Kidney tubule cell (primary cell): Measurements from ENCODE around the gene UNC45A.
"Not testable (repeated sequence)": the region's sequence is repeated elsewhere in the genome, so short reads cannot be mapped to it uniquely, and the experiment has no call there.

Experiments used
- DNase-seq: peaks from one replicate; pipeline ENCODE4 v3.0.0-alpha.2; 2018; ENCODE audit warnings: low spot score

The UNC45A gene

GRCh38 chr15:90918034-90918788 lies 16.9 kb upstream of the UNC45A start:
- no peak for DNase-seq

DNA sequence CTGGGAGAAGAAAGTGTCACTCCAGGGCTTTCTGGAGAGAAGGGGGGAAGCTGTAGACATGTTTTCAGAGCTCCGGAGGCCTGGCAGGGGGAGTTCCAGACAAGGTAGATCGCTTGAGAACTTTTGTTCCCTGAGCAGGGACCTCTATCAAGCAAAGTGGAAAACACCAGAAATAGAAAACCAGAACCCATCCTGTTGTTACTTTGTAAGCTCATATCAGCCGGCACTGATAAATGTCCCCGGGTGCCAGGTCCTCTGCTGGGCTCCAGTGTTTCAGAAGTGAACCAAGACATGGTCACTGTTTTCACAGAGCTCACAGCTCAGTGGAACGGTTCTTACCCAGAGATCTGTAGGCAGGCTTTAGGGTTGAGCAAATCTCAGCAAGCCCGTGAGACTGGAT lies 16.2 kb upstream of the UNC45A start:
- no peak for DNase-seq

- no peak for DNase-seq
These were observed 13.2 kb upstream of the UNC45A start for GRCh38 chr15:90921887-90922286.

DNA sequence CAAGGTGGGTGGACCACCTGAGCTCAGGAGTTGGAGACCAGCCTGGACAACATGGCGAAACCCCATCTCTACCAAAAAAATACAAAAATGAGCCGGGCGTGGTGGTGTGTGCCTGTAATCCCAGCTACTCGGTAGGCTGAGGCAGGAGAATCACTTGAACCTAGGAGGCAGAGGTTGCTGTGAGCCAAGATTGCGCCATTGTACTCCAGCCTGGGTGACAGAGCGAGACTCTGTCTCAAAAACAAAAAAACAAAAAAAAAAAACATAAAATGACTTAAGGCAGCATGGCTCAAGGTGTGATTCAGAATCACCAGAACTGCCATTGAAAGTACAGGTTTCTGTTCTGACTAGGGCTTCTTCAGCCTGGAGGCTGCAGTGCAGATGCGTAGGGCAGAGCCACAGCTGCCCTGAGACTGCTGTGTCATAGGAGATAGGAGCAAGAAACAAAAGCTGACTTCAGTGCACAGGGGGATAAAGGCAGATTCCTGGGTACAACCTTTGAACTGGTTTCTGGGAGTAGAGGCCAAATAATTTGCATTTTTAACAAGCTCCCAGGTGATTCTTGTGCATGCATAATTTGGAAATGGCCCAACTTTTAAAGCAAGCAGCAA lies 12.3 kb upstream of the UNC45A start:
- DNase-seq: not testable (repeated sequence)

DNA sequence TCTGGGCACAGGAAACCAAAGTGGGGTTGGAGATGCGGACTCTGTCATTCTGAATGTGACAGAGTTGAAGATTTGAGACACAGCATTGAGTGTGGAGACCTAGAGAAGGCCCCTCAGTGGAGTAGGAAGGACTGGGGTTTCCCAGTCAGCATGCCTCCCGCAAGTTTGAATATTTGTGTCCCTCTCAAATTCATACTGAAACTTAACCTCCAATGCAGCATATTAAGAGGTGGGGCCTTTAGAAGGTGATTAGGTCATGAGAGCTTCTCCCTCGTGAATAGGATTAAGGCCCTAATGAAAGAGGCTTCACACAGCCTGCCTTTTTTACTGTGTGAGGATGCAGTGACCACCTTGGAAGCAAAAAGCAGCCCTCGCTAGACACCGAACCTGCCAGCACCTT lies 10.7 kb upstream of the UNC45A start:
- no peak for DNase-seq

DNA sequence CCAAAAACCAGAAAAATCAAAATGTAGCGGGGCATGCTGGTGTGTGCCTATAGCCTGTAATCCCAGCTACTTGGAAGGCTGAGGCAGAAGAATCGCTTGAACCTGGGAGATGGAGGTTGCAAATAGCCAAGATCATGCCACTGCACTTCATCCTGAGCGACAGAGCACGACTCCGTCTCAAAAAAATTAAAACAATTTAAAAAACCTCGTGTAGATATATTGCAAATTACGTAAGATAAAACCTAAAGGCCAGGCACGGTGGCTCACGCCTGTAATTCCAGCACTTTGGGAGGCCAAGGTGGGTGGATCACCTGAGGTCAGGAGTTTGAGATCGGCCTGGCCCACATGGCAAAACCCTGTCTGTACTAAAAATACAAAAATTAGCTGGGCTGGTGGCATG lies 8.3 kb upstream of the UNC45A start:
- not testable (repeated sequence) for DNase-seq

GRCh38 chr15:90928106-90928505 lies 7.0 kb upstream of the UNC45A start:
- DNase-seq: not testable (repeated sequence)

GRCh38 chr15:90929246-90930019 lies 5.7 kb upstream of the UNC45A start:
- no peak for DNase-seq

DNA sequence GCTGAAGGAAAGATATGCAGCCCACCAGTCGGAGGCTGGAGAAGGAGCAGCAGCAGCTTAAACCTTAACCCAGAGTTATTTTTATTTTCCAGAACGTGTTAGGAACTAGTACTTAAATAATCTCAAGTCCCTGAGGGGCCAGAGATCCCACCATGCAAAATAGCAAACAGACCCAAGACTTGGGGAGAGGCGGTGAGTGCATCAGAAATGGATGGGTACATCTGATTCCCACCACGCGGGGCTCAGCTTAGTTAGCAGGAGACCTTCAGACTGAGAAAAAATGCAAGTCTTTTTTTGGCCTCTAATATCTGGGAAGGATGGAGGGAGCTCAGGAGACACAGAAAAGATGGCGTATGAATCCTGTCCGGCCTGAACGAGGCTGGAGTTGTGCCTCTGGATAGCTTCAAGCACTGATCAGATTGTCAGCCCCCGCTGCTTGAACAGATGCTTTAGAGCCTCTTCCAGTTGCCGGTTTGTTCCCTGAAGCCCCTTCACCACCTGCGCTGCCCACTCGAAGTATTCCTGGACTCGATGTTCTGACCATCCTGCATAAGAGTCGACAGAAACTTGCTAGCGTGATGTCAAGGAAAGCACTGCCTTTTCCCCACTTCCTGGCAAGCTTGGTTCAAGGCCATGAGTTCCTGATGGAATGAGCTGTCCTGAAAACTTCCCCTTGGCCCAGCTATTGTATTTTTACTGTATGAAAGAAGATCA lies 4.1 kb upstream of the UNC45A start:
- no peak for DNase-seq

DNA sequence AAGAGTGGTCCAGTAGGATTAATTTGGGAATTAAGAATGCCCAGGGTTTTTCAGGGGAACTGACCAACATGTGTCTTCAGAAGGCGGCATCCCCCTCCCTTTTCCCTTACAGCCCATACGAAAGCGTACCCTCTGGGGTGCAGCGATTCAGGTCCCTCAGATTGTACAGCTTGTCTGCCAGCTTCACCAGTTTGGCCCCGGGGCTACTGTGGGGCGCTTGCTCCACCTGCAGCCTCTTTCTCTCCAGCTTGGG lies 3.6 kb upstream of the UNC45A start:
- no peak for DNase-seq

DNA sequence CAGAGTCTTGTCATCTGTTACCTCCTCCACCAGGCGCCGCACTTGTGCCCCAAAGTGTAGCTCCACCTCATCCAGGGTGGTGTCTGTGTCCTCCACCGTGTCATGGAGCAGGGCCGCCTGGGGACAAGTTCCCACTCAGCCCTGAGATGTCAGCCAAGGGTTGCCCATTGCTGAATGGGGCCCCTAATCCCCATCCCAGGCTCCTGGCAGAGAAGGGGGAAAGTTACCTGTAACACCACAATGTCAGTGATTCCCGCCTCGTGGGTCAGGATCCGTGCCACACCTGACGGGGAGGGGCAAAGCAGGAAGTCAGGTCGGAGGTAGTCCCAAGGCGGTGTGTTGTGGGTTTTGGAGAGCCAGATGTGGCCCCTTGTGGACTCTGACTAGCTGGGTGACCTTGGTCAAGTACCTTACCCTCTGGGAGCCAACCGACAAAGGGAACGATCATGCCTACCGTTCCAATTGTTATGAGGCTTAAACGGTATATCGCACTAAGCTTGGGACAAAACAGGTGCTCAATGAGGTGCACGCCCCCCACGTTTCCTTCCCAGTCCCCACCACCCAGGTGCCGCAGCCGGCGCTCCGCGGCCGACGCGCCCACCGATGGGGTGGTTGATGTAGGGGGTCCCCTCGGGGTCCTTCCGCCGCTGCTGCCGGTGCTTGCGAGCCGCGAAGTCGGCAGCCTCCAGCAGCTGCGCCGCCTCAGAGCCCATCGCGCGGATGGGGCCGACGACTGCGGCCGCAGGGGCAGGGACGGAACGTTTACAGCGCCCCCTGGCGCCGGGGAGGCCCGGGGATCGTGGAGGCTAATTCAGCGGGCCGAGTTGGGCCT lies 3.0 kb upstream of the UNC45A start, which contains the start of gene HDDC3:
Gene HDDC3, minus strand, starts transcription at position 722 of the 832 bp plus-strand sequence. Its CDS starts 9 bp downstream, at position 713.
- peak; percentile 88 for DNase-seq

DNA sequence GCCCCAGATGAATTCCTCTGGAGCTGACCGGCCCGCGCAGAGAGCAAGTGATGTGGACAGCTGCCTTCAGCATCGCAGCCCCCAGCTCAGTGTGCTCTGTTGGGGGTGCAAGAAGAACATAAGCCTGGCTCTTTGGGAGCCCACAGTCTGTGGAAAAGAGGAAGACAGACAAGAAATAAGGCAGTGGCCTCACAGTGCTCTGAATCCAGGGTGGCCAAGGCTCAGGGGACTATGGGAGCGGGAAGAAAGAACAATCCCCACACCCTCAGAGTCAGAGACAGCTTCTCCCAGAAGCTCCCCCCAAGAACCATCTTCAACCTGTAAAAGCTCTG lies 2.5 kb upstream of the UNC45A start:
- DNase-seq: no peak

DNA sequence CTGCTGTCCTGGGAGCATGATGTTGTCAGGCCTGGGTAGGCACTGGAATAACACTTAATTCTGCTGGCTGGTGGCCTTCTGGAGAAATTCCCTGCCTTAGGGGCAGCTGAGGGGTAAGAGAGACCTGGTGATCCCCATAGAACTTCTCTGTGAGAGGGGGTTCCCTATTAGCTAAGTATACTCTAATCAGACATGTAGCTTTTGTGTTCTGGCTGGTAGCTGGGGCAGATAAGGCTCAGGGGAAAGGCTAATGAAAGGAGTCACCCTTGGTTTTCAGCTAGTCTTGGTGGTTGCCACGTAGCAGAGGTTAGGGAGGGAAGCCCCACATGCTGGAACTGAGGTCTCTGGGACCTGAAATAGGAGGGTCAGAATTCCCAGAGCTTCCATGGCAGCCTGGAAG lies 1.8 kb upstream of the UNC45A start:
- DNase-seq: no peak

DNA sequence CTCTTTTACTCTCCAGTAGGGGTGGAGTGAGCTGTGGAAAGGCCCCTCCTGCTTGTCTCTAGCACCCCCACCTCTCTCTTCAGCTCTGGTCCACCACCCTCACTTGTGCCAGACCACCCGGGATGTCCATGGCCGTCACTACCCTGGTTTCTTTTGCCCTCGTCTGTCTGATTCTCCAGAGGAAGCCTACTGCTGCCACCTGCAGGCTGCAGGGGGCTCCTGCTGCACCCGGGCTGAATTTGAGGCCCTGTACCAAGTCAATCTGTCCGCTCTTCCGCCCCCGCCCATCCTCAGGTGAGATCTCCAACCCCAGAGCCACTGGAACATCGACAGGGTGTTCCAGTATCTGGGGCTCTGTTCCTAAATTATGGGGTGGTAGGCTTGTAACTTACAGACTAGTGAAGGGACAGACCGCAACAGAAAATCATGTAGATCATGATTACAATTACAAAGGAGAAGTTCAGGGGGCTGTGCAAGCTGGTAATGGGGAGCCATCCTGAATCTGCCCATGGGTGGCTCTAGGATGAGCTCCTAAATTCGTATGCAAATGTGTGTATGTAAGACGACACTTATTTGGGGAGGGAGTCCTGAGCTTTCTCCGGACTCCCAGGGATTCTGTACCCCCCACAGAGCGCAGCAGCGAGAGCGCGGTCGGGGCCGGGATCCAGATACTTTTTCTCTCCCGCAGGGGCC lies 683 bp upstream of the UNC45A start:
- peak; percentile 89 for DNase-seq

GRCh38 chr15:90936823-90937222 lies 1.7 kb downstream of the UNC45A start:
- DNase-seq: no peak

DNA sequence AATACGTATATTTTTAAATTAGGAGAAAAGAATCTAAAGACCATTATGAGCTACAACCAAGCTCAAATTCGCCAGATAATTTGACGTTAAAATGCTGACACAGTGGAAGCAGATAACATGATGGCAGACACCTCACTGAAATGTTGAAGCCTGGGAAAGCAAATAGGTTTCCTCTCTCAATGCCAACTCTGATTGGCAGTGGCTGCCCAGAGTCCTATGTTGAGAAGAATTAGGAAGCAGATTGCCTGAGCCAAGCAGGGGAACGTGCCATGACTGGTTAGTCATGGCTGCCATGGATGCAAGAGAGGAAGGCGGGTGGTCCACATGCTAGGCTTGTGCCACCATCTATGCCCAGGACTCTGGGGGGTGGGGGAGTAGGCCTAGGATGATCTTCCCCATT lies 3.2 kb downstream of the UNC45A start:
- no peak for DNase-seq

DNA sequence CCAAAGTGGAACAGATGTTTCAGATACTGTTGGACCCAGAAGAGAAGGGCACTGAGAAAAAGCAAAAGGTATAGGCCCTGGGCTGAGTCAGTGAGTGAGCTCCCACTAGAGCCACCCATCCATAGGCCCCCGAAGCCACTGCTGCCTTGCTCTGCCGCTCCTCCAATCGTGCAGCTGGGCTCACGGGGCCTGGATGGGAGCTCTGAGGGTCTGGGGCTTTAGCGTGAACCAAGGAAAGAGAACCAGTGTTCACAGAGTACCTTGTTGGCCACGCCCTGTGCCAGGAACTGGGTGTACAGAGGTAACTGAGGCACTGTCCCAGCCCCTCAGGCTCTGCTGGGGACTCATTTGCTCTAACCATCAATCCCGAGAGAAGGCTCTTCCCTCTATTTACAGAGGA lies 4.7 kb downstream of the UNC45A start:
- DNase-seq: no peak

DNA sequence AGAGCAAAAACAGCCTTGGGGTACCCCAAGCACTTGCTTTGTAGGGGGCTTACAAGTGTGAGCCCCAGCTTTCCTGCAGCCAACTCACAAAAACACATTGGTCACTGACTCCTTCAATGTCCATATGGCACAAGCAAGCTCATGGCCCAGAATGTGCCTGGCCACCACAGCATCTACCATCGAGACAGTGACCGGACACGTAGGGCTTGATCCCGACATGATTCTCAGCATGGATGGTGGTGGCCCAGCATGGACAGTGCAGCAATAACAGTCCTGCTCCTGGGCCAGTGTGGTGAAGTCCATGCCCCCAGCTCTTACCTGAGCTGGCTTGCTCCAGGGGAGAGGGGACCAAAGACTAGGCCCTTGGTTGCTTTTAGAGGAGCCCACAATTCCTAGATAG lies 6.0 kb downstream of the UNC45A start:
- no peak for DNase-seq

GRCh38 chr15:90942354-90943120 lies 7.5 kb downstream of the UNC45A start:
- no peak for DNase-seq

DNA sequence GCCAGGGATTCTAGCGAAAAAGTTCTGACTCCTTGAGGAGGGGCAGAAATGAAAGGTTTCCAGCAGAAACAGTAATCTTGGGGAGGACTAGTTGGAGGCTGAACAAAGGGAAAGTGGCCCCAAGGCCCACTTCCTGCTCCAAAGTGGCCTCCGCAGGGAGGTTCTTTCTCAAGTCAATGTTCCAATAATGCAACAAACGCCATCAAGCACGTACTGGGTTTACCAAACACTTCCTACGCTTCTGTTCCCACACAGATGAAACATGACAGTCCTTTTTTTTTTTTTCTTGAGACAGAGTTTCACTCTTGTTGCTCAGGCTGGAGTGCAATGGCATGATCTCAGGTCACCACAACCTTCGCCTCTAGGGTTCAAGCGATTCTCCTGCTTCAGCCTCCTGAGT lies 10.0 kb downstream of the UNC45A start:
- no peak for DNase-seq

GRCh38 chr15:90946538-90946937 lies 11.5 kb downstream of the UNC45A start:
- no peak for DNase-seq
